ENCODE results near the gene TTC3.

The TTC3 gene

DNA sequence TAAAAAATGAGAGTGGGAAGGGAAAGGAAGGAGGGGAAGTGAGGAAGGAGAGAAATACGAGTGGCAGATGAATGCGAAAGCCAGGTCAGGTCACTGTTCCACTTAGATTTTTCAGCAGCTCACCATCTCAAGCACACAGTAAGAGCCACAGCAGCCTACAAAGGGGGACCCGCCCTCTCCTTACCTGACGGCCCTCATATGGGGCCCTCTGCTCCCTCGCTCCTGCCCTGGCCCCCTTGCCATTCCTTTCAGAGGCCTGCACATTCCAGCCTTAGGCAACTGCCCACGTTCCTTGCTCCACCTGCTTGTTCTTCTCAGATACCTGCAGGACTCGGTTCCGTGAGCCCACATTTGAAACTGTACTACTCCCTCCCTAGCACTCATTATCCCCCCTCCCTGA lies 172.1 kb downstream of the TTC3 start:
- DNase-seq (ENCODE audit: low read depth in 1 of 2, low spot score in 1 of 2) = no peak
- Histone ChIP-seq H3K27ac (replicated peaks) (no peak overlapping the region), H3K27me3 (ENCODE audit: insufficient read depth, poor library complexity, severe bottlenecking) (no peaks in the 10 kb centered on the region), H3K4me3 (replicated peaks; ENCODE audit: insufficient read depth, low read length) (no peak overlapping the region)
- TF ChIP-seq, protein P1, sequence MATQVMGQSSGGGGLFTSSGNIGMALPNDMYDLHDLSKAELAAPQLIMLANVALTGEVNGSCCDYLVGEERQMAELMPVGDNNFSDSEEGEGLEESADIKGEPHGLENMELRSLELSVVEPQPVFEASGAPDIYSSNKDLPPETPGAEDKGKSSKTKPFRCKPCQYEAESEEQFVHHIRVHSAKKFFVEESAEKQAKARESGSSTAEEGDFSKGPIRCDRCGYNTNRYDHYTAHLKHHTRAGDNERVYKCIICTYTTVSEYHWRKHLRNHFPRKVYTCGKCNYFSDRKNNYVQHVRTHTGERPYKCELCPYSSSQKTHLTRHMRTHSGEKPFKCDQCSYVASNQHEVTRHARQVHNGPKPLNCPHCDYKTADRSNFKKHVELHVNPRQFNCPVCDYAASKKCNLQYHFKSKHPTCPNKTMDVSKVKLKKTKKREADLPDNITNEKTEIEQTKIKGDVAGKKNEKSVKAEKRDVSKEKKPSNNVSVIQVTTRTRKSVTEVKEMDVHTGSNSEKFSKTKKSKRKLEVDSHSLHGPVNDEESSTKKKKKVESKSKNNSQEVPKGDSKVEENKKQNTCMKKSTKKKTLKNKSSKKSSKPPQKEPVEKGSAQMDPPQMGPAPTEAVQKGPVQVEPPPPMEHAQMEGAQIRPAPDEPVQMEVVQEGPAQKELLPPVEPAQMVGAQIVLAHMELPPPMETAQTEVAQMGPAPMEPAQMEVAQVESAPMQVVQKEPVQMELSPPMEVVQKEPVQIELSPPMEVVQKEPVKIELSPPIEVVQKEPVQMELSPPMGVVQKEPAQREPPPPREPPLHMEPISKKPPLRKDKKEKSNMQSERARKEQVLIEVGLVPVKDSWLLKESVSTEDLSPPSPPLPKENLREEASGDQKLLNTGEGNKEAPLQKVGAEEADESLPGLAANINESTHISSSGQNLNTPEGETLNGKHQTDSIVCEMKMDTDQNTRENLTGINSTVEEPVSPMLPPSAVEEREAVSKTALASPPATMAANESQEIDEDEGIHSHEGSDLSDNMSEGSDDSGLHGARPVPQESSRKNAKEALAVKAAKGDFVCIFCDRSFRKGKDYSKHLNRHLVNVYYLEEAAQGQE (IDR thresholded peaks at IDR 0.05; ENCODE audit: insufficient replicate concordance, low read depth) = no peak
- TF ChIP-seq, protein P2, sequence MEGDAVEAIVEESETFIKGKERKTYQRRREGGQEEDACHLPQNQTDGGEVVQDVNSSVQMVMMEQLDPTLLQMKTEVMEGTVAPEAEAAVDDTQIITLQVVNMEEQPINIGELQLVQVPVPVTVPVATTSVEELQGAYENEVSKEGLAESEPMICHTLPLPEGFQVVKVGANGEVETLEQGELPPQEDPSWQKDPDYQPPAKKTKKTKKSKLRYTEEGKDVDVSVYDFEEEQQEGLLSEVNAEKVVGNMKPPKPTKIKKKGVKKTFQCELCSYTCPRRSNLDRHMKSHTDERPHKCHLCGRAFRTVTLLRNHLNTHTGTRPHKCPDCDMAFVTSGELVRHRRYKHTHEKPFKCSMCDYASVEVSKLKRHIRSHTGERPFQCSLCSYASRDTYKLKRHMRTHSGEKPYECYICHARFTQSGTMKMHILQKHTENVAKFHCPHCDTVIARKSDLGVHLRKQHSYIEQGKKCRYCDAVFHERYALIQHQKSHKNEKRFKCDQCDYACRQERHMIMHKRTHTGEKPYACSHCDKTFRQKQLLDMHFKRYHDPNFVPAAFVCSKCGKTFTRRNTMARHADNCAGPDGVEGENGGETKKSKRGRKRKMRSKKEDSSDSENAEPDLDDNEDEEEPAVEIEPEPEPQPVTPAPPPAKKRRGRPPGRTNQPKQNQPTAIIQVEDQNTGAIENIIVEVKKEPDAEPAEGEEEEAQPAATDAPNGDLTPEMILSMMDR (IDR thresholded peaks at IDR 0.05; ENCODE audit: insufficient read depth, low read length) = no peak
- no peak for TF ChIP-seq POLR2AphosphoS5 (IDR thresholded peaks at IDR 0.05; ENCODE audit: low read depth)
- TF ChIP-seq GABPA (IDR thresholded peaks at IDR 0.05; ENCODE audit: low read depth) = no peak
- TF ChIP-seq SPI1 (IDR thresholded peaks at IDR 0.05; ENCODE audit: borderline replicate concordance, low read depth) = no peak

DNA sequence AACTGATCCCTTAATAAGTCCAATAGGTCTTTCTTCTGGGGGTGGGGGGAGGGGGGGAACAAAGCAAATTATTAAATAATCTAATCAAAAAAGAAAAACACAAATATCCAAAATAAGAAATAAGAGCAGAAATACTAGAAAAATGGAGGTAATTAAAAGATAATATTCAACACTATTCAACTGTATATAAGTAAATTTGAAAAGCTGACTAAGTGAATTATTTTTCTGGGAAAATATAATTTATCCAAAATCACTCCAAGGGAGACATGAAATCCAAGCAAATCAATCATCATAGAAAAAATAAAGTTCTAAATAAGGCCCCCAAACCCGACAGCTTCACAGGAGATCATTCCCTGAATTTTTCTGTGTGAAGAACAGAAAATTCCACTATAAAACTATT lies 175.2 kb downstream of the TTC3 start:
- Histone ChIP-seq H3K27ac (replicated peaks) (no peak overlapping the region), H3K27me3 (ENCODE audit: insufficient read depth, poor library complexity, severe bottlenecking) (no peaks in the 10 kb centered on the region), H3K4me3 (replicated peaks; ENCODE audit: insufficient read depth, low read length) (no peak overlapping the region)
- TF ChIP-seq SPI1 (IDR thresholded peaks at IDR 0.05; ENCODE audit: borderline replicate concordance, low read depth) (no peak), POLR2AphosphoS5 (IDR thresholded peaks at IDR 0.05; ENCODE audit: low read depth) (no peak), GABPA (IDR thresholded peaks at IDR 0.05; ENCODE audit: low read depth) (no peak)
- TF ChIP-seq, protein P1 (IDR thresholded peaks at IDR 0.05; ENCODE audit: insufficient replicate concordance, low read depth) = no peak
- TF ChIP-seq, protein P2 (IDR thresholded peaks at IDR 0.05; ENCODE audit: insufficient read depth, low read length) = no peak
- DNase-seq (ENCODE audit: low read depth in 1 of 2, low spot score in 1 of 2) = no peak

DNA sequence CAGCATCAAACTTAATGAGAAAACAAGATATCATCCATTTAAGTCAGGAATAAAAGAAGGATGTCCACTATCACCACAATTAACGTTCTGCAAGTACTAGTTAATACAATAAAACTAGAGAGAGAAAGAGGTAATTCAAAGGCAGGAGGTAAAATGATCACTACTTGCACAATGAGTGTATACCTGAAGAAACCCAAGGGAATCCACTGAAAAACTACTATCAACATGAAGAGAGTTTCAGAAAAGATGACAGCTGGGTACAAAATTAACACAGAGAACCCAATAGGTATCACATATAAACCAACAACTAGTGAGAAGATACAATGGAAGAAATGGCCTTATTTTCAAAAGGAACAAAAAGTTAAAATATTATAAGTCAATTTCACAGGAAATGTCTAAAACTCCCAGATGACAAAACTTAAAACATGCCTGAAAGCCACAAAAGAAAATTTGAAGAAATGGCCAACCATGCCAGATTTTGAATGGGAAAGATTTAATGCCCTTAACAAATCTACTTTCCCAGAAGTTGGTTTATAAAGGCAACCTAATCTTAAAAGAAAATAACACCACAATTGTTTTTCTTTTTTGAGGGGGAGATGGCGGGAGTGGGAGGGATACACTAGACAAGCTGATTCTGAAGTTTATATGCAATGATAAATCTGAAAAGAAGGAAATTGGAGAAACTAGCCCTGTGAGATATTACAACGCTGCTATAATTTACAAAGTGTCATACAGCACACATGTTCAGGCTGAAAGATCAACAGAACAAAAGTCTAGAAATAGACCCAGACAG lies 176.3 kb downstream of the TTC3 start:
- H3K4me3 ChIP-seq (replicated peaks; ENCODE audit: insufficient read depth, low read length) = no peak overlapping the region
- H3K27ac ChIP-seq (replicated peaks) = no peak overlapping the region
- TF ChIP-seq GABPA (IDR thresholded peaks at IDR 0.05; ENCODE audit: low read depth) = no peak
- TF ChIP-seq SPI1 (IDR thresholded peaks at IDR 0.05; ENCODE audit: borderline replicate concordance, low read depth) = no peak
- no peak for TF ChIP-seq POLR2AphosphoS5 (IDR thresholded peaks at IDR 0.05; ENCODE audit: low read depth)
- TF ChIP-seq, protein P2 (IDR thresholded peaks at IDR 0.05; ENCODE audit: insufficient read depth, low read length) = no peak
- TF ChIP-seq, protein P1 (IDR thresholded peaks at IDR 0.05; ENCODE audit: insufficient replicate concordance, low read depth) = no peak
- no peak for DNase-seq (ENCODE audit: low read depth in 1 of 2, low spot score in 1 of 2)
- H3K27me3 ChIP-seq (ENCODE audit: insufficient read depth, poor library complexity, severe bottlenecking) = no peaks in the 10 kb centered on the region

Data from HL-60 (cell line).